ENCODE results near the gene LHPP. TPM values are rescaled to one million over a fixed set of nuclear protein-coding genes. Genes with fewer than 3 reads are reported as not detected.

LHPP gene
- total and polyA plus RNA-seq, 3 donors from 2014 or later = 34.2 to 46.0 (median 45.0) TPM

- Histone ChIP-seq H3K27me3 (no peaks in the 10 kb centered on the region), H3K4me3 (no peak overlapping the region), H3K27ac (peak overlapping the region; percentile 38 to 82), H3K36me3 (ENCODE audit: low read depth, missing control alignments) (no peaks in the 10 kb centered on the region), H3K4me1 (peaks cover 76% of the 10 kb centered on the region), H3K9me3 (no peaks in the 10 kb centered on the region)
- WGBS, 2 donors = 83% methylated on average over 9 of the region's 9 CpGs; no CpG with 5 or more reads in 1 of the 2 donors
- DNase-seq = no peak
- TF ChIP-seq POLR2A (IDR thresholded peaks at IDR 0.05) = no peak
- TF ChIP-seq CTCF (IDR thresholded peaks at IDR 0.05) = no peak
- intact Hi-C loops (cut with DNase I; ENCODE audit: low total_unique reads) = loop anchor here (5.0 to 10.0 kb wide), 2 partner anchors 74 to 109 kb away; no protein-coding TSS in a partner anchor
Observed at GRCh38 chr10:124628676-124629021, 167.0 kb downstream of the LHPP start.

- peak overlapping the region; percentile 38 to 82 for H3K27ac ChIP-seq
- 46 to 62% methylated on average over 6 of the region's 6 CpGs for WGBS, 2 donors
- peak; percentile 50 for DNase-seq
- TF ChIP-seq POLR2A (IDR thresholded peaks at IDR 0.05) (no peak), CTCF (IDR thresholded peaks at IDR 0.05) (no peak)
- H3K36me3 ChIP-seq (ENCODE audit: low read depth, missing control alignments) = no peaks in the 10 kb centered on the region
- intact Hi-C loops (cut with DNase I; ENCODE audit: low total_unique reads) = loop anchor here (5.0 to 10.0 kb wide), 2 partner anchors 75 to 108 kb away; no protein-coding TSS in a partner anchor
- no peaks in the 10 kb centered on the region for H3K9me3 ChIP-seq
- no peaks in the 10 kb centered on the region for H3K27me3 ChIP-seq
- H3K4me1 ChIP-seq = peaks cover 76% of the 10 kb centered on the region
- H3K4me3 ChIP-seq = no peak overlapping the region
Observed at GRCh38 chr10:124629415-124629814, 167.8 kb downstream of the LHPP start.

- Histone ChIP-seq H3K4me1 (peaks cover 76% of the 10 kb centered on the region), H3K36me3 (ENCODE audit: low read depth, missing control alignments) (no peaks in the 10 kb centered on the region), H3K27me3 (no peaks in the 10 kb centered on the region), H3K4me3 (no peak overlapping the region), H3K9me3 (no peaks in the 10 kb centered on the region), H3K27ac (peak overlapping the region; percentile 38 to 82)
- TF ChIP-seq POLR2A (IDR thresholded peaks at IDR 0.05) (no peak), CTCF (IDR thresholded peaks at IDR 0.05) (no peak)
- 62 to 70% methylated on average over 4 to 6 of the region's 6 CpGs for WGBS, 2 donors
- DNase-seq = no peak
- intact Hi-C loops (cut with DNase I; ENCODE audit: low total_unique reads) = loop anchor here (5.0 to 10.0 kb wide), 2 partner anchors 75 to 107 kb away; no protein-coding TSS in a partner anchor
Observed at GRCh38 chr10:124629842-124630241, 168.2 kb downstream of the LHPP start.

GRCh38 chr10:124630551-124630950, 168.9 kb downstream of the LHPP start:
- peak overlapping the region; percentile 82 to 86 for H3K27ac ChIP-seq
- H3K36me3 ChIP-seq (ENCODE audit: low read depth, missing control alignments) = no peaks in the 10 kb centered on the region
- no peaks in the 10 kb centered on the region for H3K9me3 ChIP-seq
- no peak for DNase-seq
- intact Hi-C loops (cut with DNase I; ENCODE audit: low total_unique reads) = no loop called here
- no peak overlapping the region for H3K4me3 ChIP-seq
- H3K4me1 ChIP-seq = peaks cover 76% of the 10 kb centered on the region
- no peaks in the 10 kb centered on the region for H3K27me3 ChIP-seq
- 87 to 96% methylated on average over 5 of the region's 5 CpGs for WGBS, 2 donors
- no peak for TF ChIP-seq CTCF (IDR thresholded peaks at IDR 0.05)
- no peak for TF ChIP-seq POLR2A (IDR thresholded peaks at IDR 0.05)

- intact Hi-C loops (cut with DNase I; ENCODE audit: low total_unique reads) = no loop called here
- Histone ChIP-seq H3K27ac (peak overlapping the region; percentile 82 to 86), H3K27me3 (no peaks in the 10 kb centered on the region), H3K4me1 (peaks cover 73% of the 10 kb centered on the region), H3K4me3 (no peak overlapping the region), H3K9me3 (no peaks in the 10 kb centered on the region), H3K36me3 (ENCODE audit: low read depth, missing control alignments) (no peaks in the 10 kb centered on the region)
- DNase-seq = peak; percentile 82
- WGBS, 2 donors = 24 to 51% methylated on average over 16 to 19 of the region's 19 CpGs
- TF ChIP-seq POLR2A (IDR thresholded peaks at IDR 0.05) (no peak), CTCF (IDR thresholded peaks at IDR 0.05) (peak; percentile 35 to 49 (median 42))
Observed at GRCh38 chr10:124632064-124632531, 170.5 kb downstream of the LHPP start.
